H1 (cell line): Measurements from ENCODE around the gene CORO2B. TPM values are rescaled to one million over a fixed set of nuclear protein-coding genes. Genes with fewer than 3 reads are reported as not detected.

Source experiments
- BRCA1 ChIP-seq: IDR thresholded peaks from 2 replicates; pipeline ENCODE4 v1.6.1; 2012; ENCODE audit warnings: low read depth, low read length, improper control_type of control experiment
- FOSL1 ChIP-seq: IDR thresholded peaks from 2 replicates; pipeline ENCODE4 v1.6.1; 2011; ENCODE audit warnings: mild to moderate bottlenecking, low read depth, low read length, moderate library complexity; ENCODE audit not compliant: insufficient read depth
- ZNF274 ChIP-seq: IDR thresholded peaks from 2 replicates; pipeline ENCODE4 v1.7.0; 2012; ENCODE audit warnings: low read length, borderline replicate concordance; ENCODE audit errors: extremely low read depth
- polyA plus RNA-seq, 7 experiments: library from polyadenylated mRNA; depleted of rRNA in 3 of 7; stranded (reverse) in 5 of 7; unstranded in 2 of 7; fragments of >200 nt in 5 of 7; fragments of 200-250 nt in 2 of 7; gene quantifications; 1 replicate in 5 of 7; 2 replicates in 1 of 7; 4 replicates in 1 of 7; pipeline versions ENCODE4 v1.2.1 to v1.2.3, GENCODE V29; 2011 to 2013; ENCODE audit warnings: missing spikeins in 2 of 7, mixed read lengths in 2 of 7
- total RNA-seq: library from RNA; stranded (reverse); fragmentation: NEBNext Ultra II Directional; extraction: Animal tissue kit (Norgen Biotek cat#: 25700); gene quantifications from 2 replicates; pipeline ENCODE4 v1.2.1, GENCODE V29; 2021

The CORO2B gene
- total and polyA plus RNA-seq, 2 of the 8 experiments (the other 6 are each of a cell fraction or from before 2014, with no cell fraction given): 3.4 to 6.7 TPM

GRCh38 chr15:68693071-68693470 lies 114.3 kb downstream of the CORO2B start (continued):
- no peak for TF ChIP-seq ZNF274
- no peak for TF ChIP-seq FOSL1
- no peak for TF ChIP-seq BRCA1
